Measurements from ENCODE around the gene ZRANB3.
"Not testable (repeated sequence)": the region's sequence is repeated elsewhere in the genome, so short reads cannot be mapped to it uniquely, and the experiment has no call there.

Gene ZRANB3

GRCh38 chr2:135169900-135170753, 360.9 kb downstream of the ZRANB3 start:
- DNase-seq, result no peak

- no peak for DNase-seq
Measured at GRCh38 chr2:135168204-135168856, 362.7 kb downstream of the ZRANB3 start.

- DNase-seq, result no peak
Measured at GRCh38 chr2:135167273-135167672, 363.7 kb downstream of the ZRANB3 start.

GRCh38 chr2:135164431-135164830, 366.6 kb downstream of the ZRANB3 start:
- DNase-seq, result no peak

GRCh38 chr2:135163901-135164300, 367.1 kb downstream of the ZRANB3 start:
- DNase-seq, result no peak

- DNase-seq, result no peak
Measured at GRCh38 chr2:135163306-135163705, 367.7 kb downstream of the ZRANB3 start.

- no peak for DNase-seq
Measured at GRCh38 chr2:135162786-135163185, 368.2 kb downstream of the ZRANB3 start.

GRCh38 chr2:135162377-135162776, 368.6 kb downstream of the ZRANB3 start:
- no peak for DNase-seq

GRCh38 chr2:135159191-135159590, 371.8 kb downstream of the ZRANB3 start:
- no peak for DNase-seq

GRCh38 chr2:135157856-135158255, 373.2 kb downstream of the ZRANB3 start:
- DNase-seq, result no peak

- DNase-seq, result no peak
Measured at GRCh38 chr2:135154962-135155361, 376.1 kb downstream of the ZRANB3 start.

- DNase-seq, result no peak
Measured at GRCh38 chr2:135152361-135152760, 378.7 kb downstream of the ZRANB3 start.

- no peak for DNase-seq
Measured at GRCh38 chr2:135151615-135152014, 379.4 kb downstream of the ZRANB3 start.

GRCh38 chr2:135150725-135151124, 380.3 kb downstream of the ZRANB3 start:
- DNase-seq, result no peak

- no peak for DNase-seq
Measured at GRCh38 chr2:135149251-135149650, 381.8 kb downstream of the ZRANB3 start.

- no peak for DNase-seq
Measured at GRCh38 chr2:135144343-135144742, 386.7 kb downstream of the ZRANB3 start.

GRCh38 chr2:135142323-135142722, 388.7 kb downstream of the ZRANB3 start:
- DNase-seq, result no peak

- DNase-seq, result no peak
Measured at GRCh38 chr2:135140606-135141005, 390.4 kb downstream of the ZRANB3 start.

- no peak for DNase-seq
Measured at GRCh38 chr2:135132314-135132713, 398.7 kb downstream of the ZRANB3 start.

- DNase-seq, result no peak
Measured at GRCh38 chr2:135130751-135131150, 400.3 kb downstream of the ZRANB3 start.

- DNase-seq, result no peak
Measured at GRCh38 chr2:135125940-135126339, 405.1 kb downstream of the ZRANB3 start.

- DNase-seq, result no peak
Measured at GRCh38 chr2:135124924-135125886, 405.8 kb downstream of the ZRANB3 start.

GRCh38 chr2:135121658-135122039, 409.4 kb downstream of the ZRANB3 start:
- DNase-seq, result not testable (repeated sequence)

Data from CD4-positive, alpha-beta T cell treated with Interferon gamma for 1 hour (primary cell).